ENCODE results near the gene PROCA1. TPM values are rescaled to one million over a fixed set of nuclear protein-coding genes. Genes with fewer than 3 reads are reported as not detected.

Gene PROCA1
- total RNA-seq, 3 donors from 2014 or later: 1.3 to 2.0 (median 1.8) TPM

- intact Hi-C loops (cut with DNase I, micrococcal nuclease): no loop called here
- H3K4me1 ChIP-seq (ENCODE audit: low read depth): peaks cover 17% of the 10 kb centered on the region
- peak in 1 of 3 donors; percentile 53 for DNase-seq
These were observed 2.6 kb upstream of the PROCA1 start for GRCh38 chr17:28714281-28714680.

GRCh38 chr17:28712705-28713415 is 1.2 kb upstream of the PROCA1 start:
- intact Hi-C loops (cut with DNase I, micrococcal nuclease): no loop called here
- Histone ChIP-seq H3K36me3 (ENCODE audit: low read depth) (no peaks in the 10 kb centered on the region), H3K9me3 (no peaks in the 10 kb centered on the region), H3K4me3 (no peak overlapping the region), H3K4me1 (ENCODE audit: low read depth) (peaks cover 9% of the 10 kb centered on the region)
- TF ChIP-seq, protein P1, sequence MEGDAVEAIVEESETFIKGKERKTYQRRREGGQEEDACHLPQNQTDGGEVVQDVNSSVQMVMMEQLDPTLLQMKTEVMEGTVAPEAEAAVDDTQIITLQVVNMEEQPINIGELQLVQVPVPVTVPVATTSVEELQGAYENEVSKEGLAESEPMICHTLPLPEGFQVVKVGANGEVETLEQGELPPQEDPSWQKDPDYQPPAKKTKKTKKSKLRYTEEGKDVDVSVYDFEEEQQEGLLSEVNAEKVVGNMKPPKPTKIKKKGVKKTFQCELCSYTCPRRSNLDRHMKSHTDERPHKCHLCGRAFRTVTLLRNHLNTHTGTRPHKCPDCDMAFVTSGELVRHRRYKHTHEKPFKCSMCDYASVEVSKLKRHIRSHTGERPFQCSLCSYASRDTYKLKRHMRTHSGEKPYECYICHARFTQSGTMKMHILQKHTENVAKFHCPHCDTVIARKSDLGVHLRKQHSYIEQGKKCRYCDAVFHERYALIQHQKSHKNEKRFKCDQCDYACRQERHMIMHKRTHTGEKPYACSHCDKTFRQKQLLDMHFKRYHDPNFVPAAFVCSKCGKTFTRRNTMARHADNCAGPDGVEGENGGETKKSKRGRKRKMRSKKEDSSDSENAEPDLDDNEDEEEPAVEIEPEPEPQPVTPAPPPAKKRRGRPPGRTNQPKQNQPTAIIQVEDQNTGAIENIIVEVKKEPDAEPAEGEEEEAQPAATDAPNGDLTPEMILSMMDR (IDR thresholded peaks at IDR 0.05): no peak
- ATAC-seq: no peak
- DNase-seq: peak in 2 of 3 donors; percentile 16 to 19

More at GRCh38 chr17:28714281-28714680, 2.6 kb upstream of the PROCA1 start:
- Histone ChIP-seq H3K9me3 (no peaks in the 10 kb centered on the region), H3K36me3 (ENCODE audit: low read depth) (no peaks in the 10 kb centered on the region), H3K4me3 (no peak overlapping the region)
- TF ChIP-seq, protein P1 (IDR thresholded peaks at IDR 0.05): no peak
- ATAC-seq: no peak

DNA sequence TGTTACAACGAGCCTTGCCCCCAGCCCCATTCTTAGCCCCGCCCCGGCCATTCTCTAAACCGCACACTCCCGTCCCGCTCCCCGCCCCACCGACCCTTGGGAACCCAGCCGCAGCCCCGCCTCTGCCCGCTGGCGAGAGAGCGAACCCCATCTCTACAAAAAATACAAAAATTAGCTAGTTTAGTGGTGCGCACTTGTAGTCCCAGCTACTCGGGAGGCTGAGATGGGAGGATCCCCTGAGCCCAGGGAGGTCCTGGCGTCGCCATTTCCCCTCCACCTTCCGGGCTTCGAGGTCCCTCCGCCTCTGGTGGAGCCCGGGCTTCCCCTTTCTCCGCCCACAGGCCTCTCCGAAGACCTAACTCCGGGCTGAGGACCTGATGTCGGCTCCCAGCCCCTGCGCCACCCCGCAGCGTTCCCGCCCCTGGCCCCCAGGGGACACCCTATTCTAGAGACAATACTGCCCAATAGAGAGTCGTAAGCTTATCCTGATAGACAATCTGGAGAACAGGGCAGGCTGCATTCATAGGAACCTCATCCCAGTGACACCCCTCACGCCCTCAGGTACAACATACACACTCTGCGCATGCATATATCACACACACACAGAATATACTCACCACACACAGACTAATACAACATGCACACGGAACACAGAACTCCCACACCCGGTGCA is 480 bp upstream of the PROCA1 start:
- TF ChIP-seq, protein P1 (IDR thresholded peaks at IDR 0.05): no peak
- DNase-seq (peak; percentile 55 to 84 (median 66)), ATAC-seq (peak; percentile 6)
- Histone ChIP-seq H3K4me3 (no peak overlapping the region), H3K9me3 (no peaks in the 10 kb centered on the region), H3K4me1 (ENCODE audit: low read depth) (peaks cover 9% of the 10 kb centered on the region), H3K36me3 (ENCODE audit: low read depth) (no peaks in the 10 kb centered on the region)
- intact Hi-C loops (cut with DNase I, micrococcal nuclease): no loop called here

GRCh38 chr17:28710861-28711722 is 596 bp downstream of the PROCA1 start:
- DNase-seq: peak; percentile 91 to 97 (median 93)
- intact Hi-C loops (cut with DNase I, micrococcal nuclease): no loop called here
- ATAC-seq: peak; percentile 91
- peak overlapping the region; percentile 29 for H3K4me3 ChIP-seq
- no peaks in the 10 kb centered on the region for H3K36me3 ChIP-seq (ENCODE audit: low read depth)
- H3K9me3 ChIP-seq: no peaks in the 10 kb centered on the region
- peaks cover 9% of the 10 kb centered on the region for H3K4me1 ChIP-seq (ENCODE audit: low read depth)
- TF ChIP-seq, protein P1 (IDR thresholded peaks at IDR 0.05): no peak

- no peaks in the 10 kb centered on the region for H3K9me3 ChIP-seq
These were observed 4.4 kb downstream of the PROCA1 start for GRCh38 chr17:28707339-28707720.

More at GRCh38 chr17:28707339-28707720, 4.4 kb downstream of the PROCA1 start:
- ATAC-seq (no peak), DNase-seq (no peak)
- intact Hi-C loops (cut with DNase I, micrococcal nuclease): no loop called here
- Histone ChIP-seq H3K4me1 (ENCODE audit: low read depth) (peaks cover 9% of the 10 kb centered on the region), H3K4me3 (no peak overlapping the region), H3K36me3 (ENCODE audit: low read depth) (no peaks in the 10 kb centered on the region)
- TF ChIP-seq, protein P1 (IDR thresholded peaks at IDR 0.05): no peak

Measured in mucosa of descending colon (tissue), 3 donors.